Ovary (tissue), 9 donors: Measurements from ENCODE around the gene GMPR2. TPM values are rescaled to one million over a fixed set of nuclear protein-coding genes. Genes with fewer than 3 reads are reported as not detected.

Source experiments
- DNase-seq, 5 donors: peaks; one replicate each; pipeline ENCODE4 v3.0.0-alpha.2; 2019 to 2020
- H3K27ac ChIP-seq, 2 donors: fragments of 200-600 bp; one replicate each; pipeline versions ENCODE4 v1.5.1 to v1.8.0; 2019 to 2022
- H3K27me3 ChIP-seq: fragments of 200-600 bp; one replicate; pipeline ENCODE4 v1.8.0; 2022
- H3K36me3 ChIP-seq: fragments of 200-600 bp; sonication (generic); one replicate; pipeline ENCODE4 v1.5.1; 2019
- H3K4me1 ChIP-seq: one replicate; pipeline ENCODE4 v1.8.1; 2013; ENCODE audit warnings: mild to moderate bottlenecking, moderate library complexity; ENCODE audit not compliant: insufficient read depth
- H3K4me3 ChIP-seq: fragments of 200-600 bp; sonication (generic); one replicate; pipeline ENCODE4 v1.5.1; 2017
- H3K9me3 ChIP-seq, 2 donors: fragments of 200-600 bp in 1 of 2; sonication (generic) in 1 of 2; one replicate each; pipeline versions ENCODE4 v1.5.1 to v1.8.1; 2013 to 2019; ENCODE audit warnings: mild to moderate bottlenecking in 1 of 2, moderate library complexity in 1 of 2
- CTCF ChIP-seq, 3 donors: fragments of 450-650 bp in 2 of 3; fragments of 200-600 bp in 1 of 3; IDR thresholded peaks; one replicate each; pipeline versions ENCODE4 v1.5.1 to v1.8.0; 2016 to 2022; ENCODE audit warnings: antibody characterized with exemption in 3 of 3, mild to moderate bottlenecking in 1 of 3
- EP300 ChIP-seq: sonication (generic); formaldehyde crosslinking; IDR thresholded peaks from one replicate; pipeline ENCODE4 v1.6.1; 2017; ENCODE audit warnings: antibody characterized with exemption
- POLR2A ChIP-seq: fragments of 450-650 bp; IDR thresholded peaks from one replicate; pipeline ENCODE4 v1.6.1; 2017; ENCODE audit warnings: antibody characterized with exemption, mild to moderate bottlenecking, moderate library complexity
- WGBS, 3 donors: extraction: QIAGEN DNeasy Blood & Tissue Kit in 1 of 3; methylation state at CpG; one replicate each; pipeline versions ENCODE4 v1.1.5 to v1.1.7; 2013 to 2017; 5-methylcytosine and 5-hydroxymethylcytosine counted together
- intact Hi-C, 4 donors: fragments of 100-400 bp; cut with DNase I; formaldehyde crosslinking; loops; one replicate each; pipeline versions ENCODE4 v1.11.0 to v1.15.1; 2022 to 2023
- polyA plus RNA-seq, 2 donors: library from polyadenylated mRNA; stranded (reverse); fragments of 200-250 nt in 1 of 2; fragments of 350-450 nt in 1 of 2; fragmentation: Illumina TruSeq in 1 of 2; extraction: RNeasy Lipid Tissue Mini Kit (QIAGEN cat#74804) in 1 of 2; gene quantifications; one replicate each; pipeline ENCODE4 v1.2.3, GENCODE V29; 2013 to 2014
- total RNA-seq, 7 donors: library from RNA; depleted of rRNA in 2 of 7; stranded (reverse); fragments of >200 nt in 2 of 7; fragmentation: NEBNext Ultra II Directional in 3 of 7; extraction: Animal tissue kit (Norgen Biotek cat#: 25700) in 3 of 7; gene quantifications; one replicate each; pipeline versions ENCODE4 v1.1.0 to v1.2.4, GENCODE V29; 2016 to 2023
- donor health status: DM: no; HTN: no; CAD: no; lungs with moderate emphysema.
- donor health status: DM: no; HTN: no; CAD: no.
- donor health status: Bipolar disorder and iron deficiency.
- donor health status: DM: yes; HTN: yes; CAD: no.
- donor health status: DM: no; HTN: no; CAD: no.
- donor health status: DM: yes; HTN: yes; CAD: no.

Gene GMPR2
- total and polyA plus RNA-seq, 9 donors: 46.2 to 85.7 (median 59.4) TPM

- Histone ChIP-seq H3K4me1 (no peaks in the 10 kb centered on the region), H3K27me3 (no peaks in the 10 kb centered on the region), H3K4me3 (no peak overlapping the region), H3K9me3 (no peaks in the 10 kb centered on the region), H3K36me3 (no peaks in the 10 kb centered on the region), H3K27ac (no peak overlapping the region)
- intact Hi-C loops: no loop called here
- TF ChIP-seq EP300 (no peak), CTCF (IDR thresholded peaks at IDR 0.05) (no peak), POLR2A (no peak)
- peak in 1 of 5 donors; percentile 23 for DNase-seq
- 93 to 96% (median 95%) methylated on average over 11 of the region's 11 CpGs for WGBS, 3 donors
Measured at GRCh38 chr14:24206260-24207103, 26.2 kb upstream of the GMPR2 start.

GRCh38 chr14:24207104-24207551, 25.6 kb upstream of the GMPR2 start:
- Histone ChIP-seq H3K27ac (no peak overlapping the region), H3K9me3 (no peaks in the 10 kb centered on the region), H3K4me3 (no peak overlapping the region), H3K27me3 (no peaks in the 10 kb centered on the region), H3K36me3 (no peaks in the 10 kb centered on the region), H3K4me1 (no peaks in the 10 kb centered on the region)
- intact Hi-C loops: no loop called here
- no peak for TF ChIP-seq POLR2A
- no peak for TF ChIP-seq EP300
- no peak for TF ChIP-seq CTCF (IDR thresholded peaks at IDR 0.05)
- WGBS, 3 donors: 92 to 97% (median 95%) methylated on average over 5 of the region's 5 CpGs
- DNase-seq: no peak

- Histone ChIP-seq H3K9me3 (no peaks in the 10 kb centered on the region), H3K27me3 (no peaks in the 10 kb centered on the region), H3K27ac (no peak overlapping the region), H3K36me3 (no peaks in the 10 kb centered on the region), H3K4me1 (no peaks in the 10 kb centered on the region), H3K4me3 (no peak overlapping the region)
- 96 to 100% (median 100%) methylated on average over 2 of the region's 2 CpGs for WGBS, 3 donors
- intact Hi-C loops: no loop called here
- DNase-seq: no peak
- TF ChIP-seq CTCF (IDR thresholded peaks at IDR 0.05) (no peak), EP300 (no peak), POLR2A (no peak)
Measured at GRCh38 chr14:24207625-24208024, 25.1 kb upstream of the GMPR2 start.

DNA sequence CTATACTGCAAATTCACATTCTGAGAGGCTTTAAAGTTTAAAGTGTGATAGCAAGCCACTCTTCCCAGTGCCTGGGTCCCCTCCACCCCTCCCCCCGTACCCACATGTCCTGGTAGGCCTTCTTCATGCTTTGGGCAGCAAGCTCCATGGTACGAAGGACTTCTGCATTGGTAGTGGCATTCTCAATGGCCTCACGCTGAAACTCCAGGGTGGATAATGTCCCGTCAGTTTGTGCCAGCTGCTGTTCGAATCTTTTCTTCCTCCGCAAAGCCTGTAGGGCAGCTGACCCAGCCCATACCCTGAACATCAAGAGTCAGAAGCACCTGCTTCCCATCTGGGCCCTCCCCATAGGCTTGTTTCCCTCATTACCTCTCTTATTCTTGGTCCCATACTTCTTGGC, 21.4 kb upstream of the GMPR2 start:
- Histone ChIP-seq H3K27me3 (no peaks in the 10 kb centered on the region), H3K27ac (no peak overlapping the region), H3K36me3 (no peaks in the 10 kb centered on the region), H3K4me3 (no peak overlapping the region), H3K4me1 (peaks cover 2% of the 10 kb centered on the region), H3K9me3 (no peaks in the 10 kb centered on the region)
- 94 to 96% (median 94%) methylated on average over 6 of the region's 6 CpGs for WGBS, 3 donors
- DNase-seq: peak in 1 of 5 donors; percentile 31
- TF ChIP-seq CTCF (IDR thresholded peaks at IDR 0.05): no peak
- no peak for TF ChIP-seq POLR2A
- TF ChIP-seq EP300: no peak
- intact Hi-C loops: no loop called here
